ENCODE data around the gene LYPD5. TPM values are rescaled to one million over a fixed set of nuclear protein-coding genes. Genes with fewer than 3 reads are reported as not detected.
"Not testable (repeated sequence)": the region's sequence is repeated elsewhere in the genome, so short reads cannot be mapped to it uniquely, and the experiment has no call there.

The LYPD5 gene
- total RNA-seq, 3 donors from 2014 or later = 0.61 to 4.8 (median 3.9) TPM

DNA sequence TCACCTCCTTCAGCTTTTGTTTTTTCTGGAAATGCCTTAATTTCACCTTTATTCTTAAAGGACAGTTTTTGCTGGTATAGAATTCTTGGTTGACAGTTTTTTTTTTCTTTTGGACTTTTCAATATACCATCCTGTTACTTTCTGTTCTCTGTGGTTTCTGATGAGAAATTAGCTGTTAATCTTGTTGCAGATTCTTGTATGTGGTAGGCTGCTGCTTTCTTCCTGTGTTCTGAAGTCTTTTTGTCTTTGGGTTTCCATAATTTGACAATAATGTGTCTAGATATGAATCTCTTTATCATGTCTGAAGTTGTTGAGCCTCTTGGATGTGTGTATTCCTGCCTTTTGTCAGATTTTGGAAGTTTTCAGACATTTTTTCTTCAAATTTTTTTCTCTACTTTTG lies 36.9 kb upstream of the LYPD5 start:
- no peak overlapping the region for H3K4me3 ChIP-seq
- DNase-seq (no peak), ATAC-seq (no peak)
- no peaks in the 10 kb centered on the region for H3K4me1 ChIP-seq (ENCODE audit: low read depth)
- intact Hi-C loops (cut with DNase I, micrococcal nuclease) = no loop called here
- H3K36me3 ChIP-seq (ENCODE audit: low read depth) = peaks cover 54% of the 10 kb centered on the region
- peaks cover 97% of the 10 kb centered on the region for H3K9me3 ChIP-seq
- TF ChIP-seq, protein P1, sequence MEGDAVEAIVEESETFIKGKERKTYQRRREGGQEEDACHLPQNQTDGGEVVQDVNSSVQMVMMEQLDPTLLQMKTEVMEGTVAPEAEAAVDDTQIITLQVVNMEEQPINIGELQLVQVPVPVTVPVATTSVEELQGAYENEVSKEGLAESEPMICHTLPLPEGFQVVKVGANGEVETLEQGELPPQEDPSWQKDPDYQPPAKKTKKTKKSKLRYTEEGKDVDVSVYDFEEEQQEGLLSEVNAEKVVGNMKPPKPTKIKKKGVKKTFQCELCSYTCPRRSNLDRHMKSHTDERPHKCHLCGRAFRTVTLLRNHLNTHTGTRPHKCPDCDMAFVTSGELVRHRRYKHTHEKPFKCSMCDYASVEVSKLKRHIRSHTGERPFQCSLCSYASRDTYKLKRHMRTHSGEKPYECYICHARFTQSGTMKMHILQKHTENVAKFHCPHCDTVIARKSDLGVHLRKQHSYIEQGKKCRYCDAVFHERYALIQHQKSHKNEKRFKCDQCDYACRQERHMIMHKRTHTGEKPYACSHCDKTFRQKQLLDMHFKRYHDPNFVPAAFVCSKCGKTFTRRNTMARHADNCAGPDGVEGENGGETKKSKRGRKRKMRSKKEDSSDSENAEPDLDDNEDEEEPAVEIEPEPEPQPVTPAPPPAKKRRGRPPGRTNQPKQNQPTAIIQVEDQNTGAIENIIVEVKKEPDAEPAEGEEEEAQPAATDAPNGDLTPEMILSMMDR (IDR thresholded peaks at IDR 0.05) = no peak

DNA sequence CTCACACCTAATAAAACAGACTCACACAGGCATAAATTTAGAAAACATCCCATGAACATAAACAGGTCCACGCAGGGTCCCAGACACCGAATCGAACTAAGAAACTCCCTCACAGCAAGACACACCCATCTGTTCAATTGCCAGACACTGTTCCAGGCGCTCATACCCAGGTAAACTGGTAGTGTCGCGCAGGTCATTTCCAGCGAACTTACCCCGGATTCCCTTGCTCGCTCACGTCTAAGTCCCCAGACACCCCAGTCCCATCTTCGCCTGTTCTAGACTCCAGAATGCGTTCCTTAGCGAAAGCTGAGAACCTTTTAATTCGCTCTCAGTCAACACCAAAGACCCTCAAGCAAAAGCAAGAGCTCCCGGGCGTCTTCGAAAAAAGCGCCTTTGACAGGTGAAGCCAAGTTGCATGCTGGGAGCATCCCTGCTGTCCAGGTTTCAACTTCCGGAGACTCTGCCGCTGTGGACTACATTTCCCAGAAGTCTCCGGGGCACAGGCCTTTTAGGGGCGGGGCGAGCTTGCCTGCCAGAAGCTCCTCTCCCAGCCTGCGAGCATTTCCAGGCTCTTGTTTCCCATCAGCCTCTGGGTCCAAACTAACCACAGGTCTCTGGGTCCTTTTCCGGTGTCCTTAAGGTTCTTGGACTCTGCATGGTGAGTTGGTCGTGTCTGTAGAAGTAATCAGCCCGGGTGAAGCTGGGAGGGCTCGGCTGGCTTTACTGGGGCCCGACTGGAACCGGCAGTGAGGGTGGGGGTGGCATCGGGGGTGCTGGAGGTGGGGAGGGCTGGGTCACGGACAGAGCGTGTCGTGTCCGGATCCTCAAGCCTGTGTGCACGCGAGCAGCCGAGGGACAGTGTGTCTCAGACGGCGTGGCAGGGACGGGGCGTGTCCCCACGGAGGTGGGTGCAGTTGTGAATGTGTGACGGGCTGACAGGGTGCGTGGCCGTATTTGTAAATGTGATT lies 24.8 kb upstream of the LYPD5 start, which contains the start of gene ZNF283:
TSS of gene ZNF283 (plus strand) at position 535 of the 968 bp plus-strand sequence. CDS start 6,184 bp downstream, outside the sequence.
- ATAC-seq = peak; percentile 100

GRCh38 chr19:43824572-43824971 lies 22.3 kb upstream of the LYPD5 start:
- ATAC-seq; H3K36me3 ChIP-seq (ENCODE audit: low read depth); DNase-seq; H3K9me3 ChIP-seq; intact Hi-C loops (cut with DNase I, micrococcal nuclease); H3K4me3 ChIP-seq; H3K4me1 ChIP-seq (ENCODE audit: low read depth): not testable (repeated sequence)

More for the DNA sequence above, 24.8 kb upstream of the LYPD5 start, which contains the start of gene ZNF283:
- TF ChIP-seq, protein P1 (IDR thresholded peaks at IDR 0.05) = no peak
- Histone ChIP-seq H3K4me3 (peak within 1 kb of the TSS; percentile 50), H3K36me3 (ENCODE audit: low read depth) (peaks cover 6% of the 10 kb centered on the region), H3K9me3 (peaks cover 3% of the 10 kb centered on the region), H3K4me1 (ENCODE audit: low read depth) (peaks cover 5% of the 10 kb centered on the region)
- DNase-seq = peak; percentile 88 to 96 (median 93)
- intact Hi-C loops (cut with DNase I, micrococcal nuclease) = no loop called here

DNA sequence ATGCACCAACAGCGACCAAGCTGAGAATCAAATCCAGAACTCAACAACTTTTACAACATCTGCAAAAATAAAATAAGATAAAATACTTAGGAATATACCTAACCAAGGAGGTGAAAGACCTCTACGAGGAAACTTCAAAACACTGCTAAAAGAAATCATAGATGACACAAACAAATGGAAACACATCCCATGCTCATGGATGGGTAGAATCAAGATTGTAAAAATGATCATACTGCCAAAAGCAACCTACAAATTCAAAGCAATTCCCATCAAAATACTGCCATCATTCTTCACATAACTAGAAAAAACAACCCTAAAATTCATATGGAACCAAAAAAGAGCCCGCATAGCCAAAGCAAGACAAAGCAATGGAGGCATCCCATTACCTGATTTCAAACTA lies 21.6 kb upstream of the LYPD5 start:
- H3K4me3 ChIP-seq; H3K4me1 ChIP-seq (ENCODE audit: low read depth); H3K9me3 ChIP-seq; DNase-seq; intact Hi-C loops (cut with DNase I, micrococcal nuclease); ATAC-seq; H3K36me3 ChIP-seq (ENCODE audit: low read depth): not testable (repeated sequence)

GRCh38 chr19:43820884-43821215 lies 18.6 kb upstream of the LYPD5 start:
- no peaks in the 10 kb centered on the region for H3K9me3 ChIP-seq
- TF ChIP-seq, protein P1 (IDR thresholded peaks at IDR 0.05) = no peak
- H3K36me3 ChIP-seq (ENCODE audit: low read depth) = no peaks in the 10 kb centered on the region
- DNase-seq (no peak), ATAC-seq (no peak)
- no peaks in the 10 kb centered on the region for H3K4me1 ChIP-seq (ENCODE audit: low read depth)
- no peak overlapping the region for H3K4me3 ChIP-seq
- intact Hi-C loops (cut with DNase I, micrococcal nuclease) = no loop called here

DNA sequence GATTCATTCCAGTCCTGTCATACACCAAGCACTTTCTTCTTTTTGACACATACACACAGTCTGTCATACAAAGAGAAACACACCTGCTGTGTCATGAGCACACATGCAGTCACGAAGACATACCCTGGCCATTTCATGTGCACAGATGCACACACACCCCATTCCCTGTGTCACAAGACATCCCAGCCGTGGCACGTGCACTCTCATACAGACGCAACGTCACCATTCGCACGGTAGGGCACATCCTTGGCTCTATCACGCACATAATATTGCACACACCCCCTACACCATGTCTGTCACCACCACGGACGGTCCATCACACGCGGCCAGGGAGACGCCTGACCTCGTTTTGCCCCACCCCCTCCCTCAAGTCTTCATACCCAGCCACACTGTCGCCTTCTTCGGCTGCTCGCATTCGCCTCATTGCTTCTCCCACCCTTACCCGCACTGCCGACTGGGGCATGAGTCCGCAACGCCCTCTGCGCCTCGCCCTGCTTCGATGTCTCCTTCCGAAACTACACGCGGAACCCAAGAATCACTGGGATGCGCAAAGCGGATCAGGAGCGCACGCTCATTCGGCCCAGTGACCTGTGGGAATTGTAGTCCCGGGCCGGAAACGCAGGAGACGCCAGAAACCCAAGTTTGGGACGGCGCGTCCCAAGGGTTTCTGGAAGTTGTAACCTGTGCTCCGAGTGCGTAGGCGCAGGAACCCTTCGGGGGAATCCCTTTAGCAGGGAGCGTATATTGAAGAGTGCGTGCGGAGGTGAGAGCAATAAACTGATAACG lies 18.0 kb upstream of the LYPD5 start:
- TF ChIP-seq, protein P1 (IDR thresholded peaks at IDR 0.05) = no peak
- Histone ChIP-seq H3K9me3 (no peaks in the 10 kb centered on the region), H3K4me1 (ENCODE audit: low read depth) (no peaks in the 10 kb centered on the region), H3K4me3 (no peak overlapping the region), H3K36me3 (ENCODE audit: low read depth) (no peaks in the 10 kb centered on the region)
- DNase-seq (peak in 2 of 3 donors; percentile 31 to 36), ATAC-seq (peak; percentile 37)
- intact Hi-C loops (cut with DNase I, micrococcal nuclease) = no loop called here

Data from mucosa of descending colon (tissue), 3 donors.